Measurements from ENCODE around the gene TERB1. TPM values are rescaled to one million over a fixed set of nuclear protein-coding genes. Genes with fewer than 3 reads are reported as not detected.
"Not testable (repeated sequence)": the region's sequence is repeated elsewhere in the genome, so short reads cannot be mapped to it uniquely, and the experiment has no call there.

Gene TERB1
- total RNA-seq, 1 experiment from 2014 or later = not detected

GRCh38 chr16:66830422-66831404 is 29.3 kb upstream of the TERB1 start, which contains the start of gene NAE1:
NAE1 (minus strand) TSS chr16:66830976; CDS start chr16:66830899, 77 bp downstream.
- in situ Hi-C loops (cut with HindIII; ENCODE audit: low sequenced_read_pairs) = no loop called here

GRCh38 chr16:66824006-66824405 is 22.6 kb upstream of the TERB1 start:
- in situ Hi-C loops (cut with HindIII; ENCODE audit: low sequenced_read_pairs) = no loop called here
- no peak for DNase-seq (ENCODE audit: low spot score)

More at GRCh38 chr16:66830422-66831404, 29.3 kb upstream of the TERB1 start, which contains the start of gene NAE1:
- peak; percentile 79 for DNase-seq (ENCODE audit: low spot score)

GRCh38 chr16:66814734-66815133 is 13.3 kb upstream of the TERB1 start:
- DNase-seq (ENCODE audit: low spot score) = no peak
- in situ Hi-C loops (cut with HindIII; ENCODE audit: low sequenced_read_pairs) = no loop called here

GRCh38 chr16:66811043-66811442 is 9.7 kb upstream of the TERB1 start:
- no peak for DNase-seq (ENCODE audit: low spot score)
- in situ Hi-C loops (cut with HindIII; ENCODE audit: low sequenced_read_pairs) = no loop called here

GRCh38 chr16:66810391-66810790 is 9.0 kb upstream of the TERB1 start:
- in situ Hi-C loops (cut with HindIII; ENCODE audit: low sequenced_read_pairs) = no loop called here

GRCh38 chr16:66809765-66810164 is 8.4 kb upstream of the TERB1 start:
- in situ Hi-C loops (cut with HindIII; ENCODE audit: low sequenced_read_pairs) = no loop called here
- DNase-seq (ENCODE audit: low spot score) = no peak

More at GRCh38 chr16:66810391-66810790, 9.0 kb upstream of the TERB1 start:
- DNase-seq (ENCODE audit: low spot score) = no peak

- in situ Hi-C loops (cut with HindIII; ENCODE audit: low sequenced_read_pairs) = no loop called here
Observed at GRCh38 chr16:66802159-66802558, 775 bp upstream of the TERB1 start.

GRCh38 chr16:66800856-66801255 is 528 bp downstream of the TERB1 start:
- no peak for DNase-seq (ENCODE audit: low spot score)
- in situ Hi-C loops (cut with HindIII; ENCODE audit: low sequenced_read_pairs) = no loop called here

More at GRCh38 chr16:66802159-66802558, 775 bp upstream of the TERB1 start:
- DNase-seq (ENCODE audit: low spot score) = no peak

GRCh38 chr16:66798161-66798560 is 3.2 kb downstream of the TERB1 start:
- DNase-seq (ENCODE audit: low spot score) = no peak
- in situ Hi-C loops (cut with HindIII; ENCODE audit: low sequenced_read_pairs) = no loop called here

- in situ Hi-C loops (cut with HindIII; ENCODE audit: low sequenced_read_pairs); DNase-seq (ENCODE audit: low spot score): not testable (repeated sequence)
Observed at GRCh38 chr16:66793984-66794383, 7.4 kb downstream of the TERB1 start.

GRCh38 chr16:66790130-66790733 is 11.2 kb downstream of the TERB1 start:
- in situ Hi-C loops (cut with HindIII; ENCODE audit: low sequenced_read_pairs) = no loop called here
- DNase-seq (ENCODE audit: low spot score) = no peak

- in situ Hi-C loops (cut with HindIII; ENCODE audit: low sequenced_read_pairs) = no loop called here
- DNase-seq (ENCODE audit: low spot score) = no peak
Observed at GRCh38 chr16:66787427-66787826, 14.0 kb downstream of the TERB1 start.

- in situ Hi-C loops (cut with HindIII; ENCODE audit: low sequenced_read_pairs) = no loop called here
Observed at GRCh38 chr16:66786551-66786950, 14.8 kb downstream of the TERB1 start.

GRCh38 chr16:66776457-66776856 is 24.9 kb downstream of the TERB1 start:
- in situ Hi-C loops (cut with HindIII; ENCODE audit: low sequenced_read_pairs) = no loop called here
- no peak for DNase-seq (ENCODE audit: low spot score)

More at GRCh38 chr16:66786551-66786950, 14.8 kb downstream of the TERB1 start:
- no peak for DNase-seq (ENCODE audit: low spot score)

GRCh38 chr16:66774981-66775380 is 26.4 kb downstream of the TERB1 start:
- in situ Hi-C loops (cut with HindIII; ENCODE audit: low sequenced_read_pairs) = no loop called here
- DNase-seq (ENCODE audit: low spot score) = no peak

- no peak for DNase-seq (ENCODE audit: low spot score)
- in situ Hi-C loops (cut with HindIII; ENCODE audit: low sequenced_read_pairs) = no loop called here
Observed at GRCh38 chr16:66758086-66758485, 43.3 kb downstream of the TERB1 start.

GRCh38 chr16:66754819-66755218 is 46.6 kb downstream of the TERB1 start:
- in situ Hi-C loops (cut with HindIII; ENCODE audit: low sequenced_read_pairs) = no loop called here
- DNase-seq (ENCODE audit: low spot score) = no peak

GRCh38 chr16:66754211-66754610 is 47.2 kb downstream of the TERB1 start:
- no peak for DNase-seq (ENCODE audit: low spot score)
- in situ Hi-C loops (cut with HindIII; ENCODE audit: low sequenced_read_pairs) = no loop called here

- in situ Hi-C loops (cut with HindIII; ENCODE audit: low sequenced_read_pairs) = no loop called here
- no peak for DNase-seq (ENCODE audit: low spot score)
Observed at GRCh38 chr16:66752958-66753357, 48.4 kb downstream of the TERB1 start.

GRCh38 chr16:66752379-66752778 is 49.0 kb downstream of the TERB1 start:
- peak; percentile 45 for DNase-seq (ENCODE audit: low spot score)
- in situ Hi-C loops (cut with HindIII; ENCODE audit: low sequenced_read_pairs) = no loop called here

All from G401 (cell line).